GM23248 (cell line): ENCODE measurements around the gene TROAP.
"Not testable (repeated sequence)": the region's sequence is repeated elsewhere in the genome, so short reads cannot be mapped to it uniquely, and the experiment has no call there.

Experiments
- EZH2 ChIP-seq: fragments of 200-600 bp; sonication (generic); IDR thresholded peaks from 2 replicates; pipeline ENCODE4 v1.6.1; 2018; ENCODE audit warnings: antibody characterized with exemption, mild to moderate bottlenecking; ENCODE audit not compliant: insufficient read depth, poor library complexity, severe bottlenecking
- EZH2phosphoT487 ChIP-seq: fragments of 200-600 bp; sonication (generic); IDR thresholded peaks from 2 replicates; pipeline ENCODE4 v1.6.1; 2018; ENCODE audit warnings: antibody characterized with exemption, moderate library complexity, mild to moderate bottlenecking, low read depth; ENCODE audit not compliant: insufficient read depth

GRCh38 chr12:49317118-49317517, 5.9 kb upstream of the TROAP start:
- not testable (repeated sequence) for TF ChIP-seq EZH2phosphoT487, EZH2
